AG10803 (cell line): Measurements from ENCODE around the gene SPP1.
"Not testable (repeated sequence)": the region's sequence is repeated elsewhere in the genome, so short reads cannot be mapped to it uniquely, and the experiment has no call there.

ENCODE experiments used
- DNase-seq: peaks from one replicate; pipeline ENCODE4 v3.0.0; 2010; ENCODE audit warnings: low read depth
- H3K4me3 ChIP-seq: 2 replicates; pipeline ENCODE4 v1.5.1; 2011; ENCODE audit warnings: mild to moderate bottlenecking, low read length, control low read depth
- TF ChIP-seq, protein P1 (sequence below): conservative IDR thresholded peaks from 2 replicates; pipeline ENCODE4 v1.5.1; 2011; ENCODE audit warnings: mild to moderate bottlenecking, low read length, control low read depth, inconsistent platforms

The SPP1 gene

DNA sequence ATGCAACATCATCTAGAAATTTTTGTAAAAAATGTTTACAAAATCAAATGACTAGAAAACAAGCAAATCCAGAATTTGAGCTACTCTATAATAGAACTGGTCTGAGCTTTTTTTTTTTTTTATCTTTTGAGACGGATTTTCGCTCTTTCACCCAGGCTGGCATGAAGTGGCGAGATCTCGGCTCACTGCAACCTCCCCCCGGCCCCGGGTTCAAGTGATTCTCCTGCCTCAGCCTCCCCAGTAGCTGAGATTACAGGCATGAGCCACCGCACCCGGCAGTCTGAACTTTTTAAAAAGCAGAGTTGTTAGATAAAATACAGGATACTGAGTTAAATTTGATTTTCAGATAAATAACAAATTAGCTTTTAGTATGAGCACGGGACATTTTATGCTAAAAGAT lies 11.0 kb downstream of the SPP1 start:
- TF ChIP-seq, protein P1, sequence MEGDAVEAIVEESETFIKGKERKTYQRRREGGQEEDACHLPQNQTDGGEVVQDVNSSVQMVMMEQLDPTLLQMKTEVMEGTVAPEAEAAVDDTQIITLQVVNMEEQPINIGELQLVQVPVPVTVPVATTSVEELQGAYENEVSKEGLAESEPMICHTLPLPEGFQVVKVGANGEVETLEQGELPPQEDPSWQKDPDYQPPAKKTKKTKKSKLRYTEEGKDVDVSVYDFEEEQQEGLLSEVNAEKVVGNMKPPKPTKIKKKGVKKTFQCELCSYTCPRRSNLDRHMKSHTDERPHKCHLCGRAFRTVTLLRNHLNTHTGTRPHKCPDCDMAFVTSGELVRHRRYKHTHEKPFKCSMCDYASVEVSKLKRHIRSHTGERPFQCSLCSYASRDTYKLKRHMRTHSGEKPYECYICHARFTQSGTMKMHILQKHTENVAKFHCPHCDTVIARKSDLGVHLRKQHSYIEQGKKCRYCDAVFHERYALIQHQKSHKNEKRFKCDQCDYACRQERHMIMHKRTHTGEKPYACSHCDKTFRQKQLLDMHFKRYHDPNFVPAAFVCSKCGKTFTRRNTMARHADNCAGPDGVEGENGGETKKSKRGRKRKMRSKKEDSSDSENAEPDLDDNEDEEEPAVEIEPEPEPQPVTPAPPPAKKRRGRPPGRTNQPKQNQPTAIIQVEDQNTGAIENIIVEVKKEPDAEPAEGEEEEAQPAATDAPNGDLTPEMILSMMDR = no peak
- H3K4me3 ChIP-seq = no peak overlapping the region
- no peak for DNase-seq

DNA sequence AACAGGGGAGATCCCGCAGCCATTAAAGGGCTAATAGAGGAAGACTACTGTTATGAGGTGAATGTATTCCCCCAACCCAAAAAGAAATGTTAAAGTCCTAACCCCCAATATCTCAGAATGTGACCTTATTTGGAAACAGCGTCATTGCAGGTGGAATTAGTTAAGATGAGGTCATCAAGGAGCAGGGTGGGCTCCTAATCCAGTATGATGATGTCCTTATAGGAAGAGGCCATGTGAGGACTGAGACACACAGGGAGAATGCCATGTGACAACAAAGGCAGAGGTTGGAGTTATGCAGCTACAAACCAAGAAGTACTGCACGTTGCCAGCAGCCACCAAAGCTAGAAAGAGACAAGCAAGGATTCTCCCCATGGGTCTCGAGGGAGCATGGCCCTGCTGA lies 14.3 kb downstream of the SPP1 start:
- TF ChIP-seq, protein P1 = no peak
- no peak overlapping the region for H3K4me3 ChIP-seq
- DNase-seq = no peak

DNA sequence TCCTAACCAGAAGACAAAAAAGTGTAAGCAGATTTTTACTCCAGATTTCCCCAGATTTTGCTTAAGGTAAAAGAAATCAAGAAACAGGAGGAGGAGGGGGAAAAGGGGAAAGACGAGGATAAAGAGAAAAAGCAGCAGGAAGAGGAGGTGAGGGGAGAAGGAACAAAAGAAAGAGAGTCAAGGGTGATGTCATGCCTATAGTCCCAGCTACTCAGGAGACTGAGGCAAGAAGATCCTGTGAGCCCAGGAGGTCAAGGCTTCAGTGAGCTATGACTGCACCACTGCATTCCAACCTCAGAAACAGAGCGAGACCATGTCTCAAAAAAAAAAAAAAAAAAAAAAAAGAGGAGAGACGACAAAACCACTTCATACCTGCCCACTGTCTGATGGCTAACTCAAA lies 19.9 kb downstream of the SPP1 start:
- no peak for DNase-seq
- TF ChIP-seq, protein P1 = no peak
- no peak overlapping the region for H3K4me3 ChIP-seq

DNA sequence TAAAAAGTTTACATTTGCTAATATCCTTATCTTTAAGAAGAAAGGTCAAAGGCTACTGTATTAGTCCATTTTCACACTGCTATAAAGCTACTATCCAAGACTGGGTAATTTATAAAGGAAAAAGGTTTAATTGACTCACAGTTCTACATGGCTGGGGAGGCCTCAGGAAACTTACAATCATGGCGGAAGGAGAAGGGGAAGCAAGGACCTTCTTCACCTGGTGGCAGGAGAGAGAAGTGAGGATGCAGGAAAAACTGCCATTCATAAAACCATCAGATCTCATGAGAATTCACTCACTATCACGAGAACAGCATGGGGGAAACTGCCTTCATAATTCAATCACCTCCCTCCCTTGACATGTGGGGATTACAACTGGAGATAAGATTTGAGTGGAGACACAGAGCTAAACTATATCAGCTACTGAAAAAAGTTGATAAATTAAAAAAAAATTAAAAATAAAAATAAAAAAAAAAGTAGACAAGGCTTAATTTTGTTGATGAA lies 23.7 kb downstream of the SPP1 start:
- H3K4me3 ChIP-seq, DNase-seq: not testable (repeated sequence)

DNA sequence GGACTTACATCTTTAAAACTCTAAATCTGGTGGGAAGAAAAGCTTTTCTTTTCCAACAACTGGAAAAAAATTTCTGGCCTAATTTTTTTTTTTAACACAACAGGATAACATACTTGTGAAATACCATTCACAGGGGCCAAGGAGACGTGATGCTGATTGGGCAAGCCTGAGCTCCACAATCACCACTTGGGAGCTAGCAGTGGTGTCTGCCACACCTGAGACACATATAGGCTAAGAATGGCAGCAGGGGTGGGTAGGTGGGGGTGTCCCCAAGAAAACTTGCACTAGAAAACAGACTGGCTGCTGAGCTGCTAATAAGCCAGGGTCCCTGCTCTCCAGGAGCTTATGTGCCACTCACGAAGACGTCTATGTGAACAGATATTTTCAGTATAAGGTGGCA lies 26.4 kb downstream of the SPP1 start:
- DNase-seq = no peak
- no peak overlapping the region for H3K4me3 ChIP-seq
- TF ChIP-seq, protein P1 = no peak

DNA sequence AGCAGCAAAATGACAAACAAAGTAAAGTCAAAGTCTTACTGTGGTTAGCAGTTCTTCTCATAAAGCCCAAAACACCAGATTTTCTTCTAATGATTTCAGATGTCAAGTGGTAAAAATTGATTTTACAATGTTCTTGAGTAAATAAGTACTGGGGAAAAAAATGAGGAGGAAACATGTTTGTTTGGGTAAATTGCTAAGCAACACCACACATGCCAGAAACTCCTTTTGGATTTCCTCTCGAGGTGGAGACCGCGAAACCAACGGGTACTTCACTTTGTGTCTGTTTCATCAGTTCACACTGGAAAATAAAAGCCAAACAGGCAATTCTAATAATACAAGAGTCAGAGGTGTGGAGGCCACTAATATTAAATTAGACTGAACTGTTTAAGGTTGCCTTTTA lies 27.3 kb downstream of the SPP1 start:
- DNase-seq = peak; percentile 94
- H3K4me3 ChIP-seq = no peak overlapping the region
- TF ChIP-seq, protein P1 = no peak

DNA sequence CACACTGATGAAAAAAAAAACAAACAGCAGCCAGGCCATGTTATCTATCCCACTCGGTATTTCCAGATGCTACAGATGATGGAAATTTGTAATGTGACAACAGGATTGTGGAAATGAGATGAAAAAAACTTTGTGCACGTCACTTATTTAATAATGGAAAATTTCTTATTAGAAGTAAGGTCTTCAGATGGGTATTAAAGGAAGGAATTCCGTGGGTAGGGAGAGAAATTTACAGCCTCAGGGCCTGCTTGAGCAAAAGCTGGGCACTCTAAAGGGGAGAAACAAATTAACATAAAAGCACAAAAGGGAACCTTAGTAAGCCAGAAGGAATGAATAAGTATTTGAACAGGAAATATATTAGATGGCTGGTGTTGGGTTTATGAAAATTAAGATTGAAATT lies 27.7 kb downstream of the SPP1 start:
- H3K4me3 ChIP-seq = no peak overlapping the region
- peak; percentile 52 for DNase-seq
- TF ChIP-seq, protein P1 = no peak

DNA sequence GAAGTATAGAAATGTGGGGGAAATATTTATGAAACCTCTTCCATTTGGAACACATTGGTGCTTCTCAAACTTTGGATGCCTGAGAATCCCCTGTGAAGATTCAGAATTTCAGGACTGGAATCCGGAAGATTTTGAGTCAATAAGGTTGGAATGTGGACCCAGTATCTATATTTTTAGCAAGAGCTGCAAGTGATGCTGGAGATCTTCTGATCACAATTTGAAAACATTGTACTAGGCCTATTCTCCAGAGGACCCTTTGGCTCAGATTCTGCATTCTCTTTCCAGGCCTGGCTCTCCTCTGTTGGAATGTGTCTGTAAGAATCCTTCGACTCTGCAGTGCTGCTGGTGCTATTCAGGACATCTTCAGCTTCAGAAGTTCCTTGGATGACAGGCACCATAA lies 29.6 kb downstream of the SPP1 start:
- DNase-seq = peak; percentile 95
- H3K4me3 ChIP-seq = no peak overlapping the region; the same call in 1 of the 2 replicates
- TF ChIP-seq, protein P1 = no peak
